SU-DHL-6 (cell line): ENCODE measurements around the gene ERGIC2.

Experiments used
- H2AFZ ChIP-seq: fragments of 200-600 bp; sonication (generic); 2 replicates; pipeline ENCODE4 v1.6.1; 2014; ENCODE audit warnings: low read depth, mild to moderate bottlenecking, moderate library complexity, mixed read lengths, antibody characterized with exemption, low read length; ENCODE audit not compliant: severe bottlenecking
- H3F3A ChIP-seq: fragments of 200-600 bp; shearing (Covaris generic); 2 replicates; pipeline ENCODE4 v1.6.0; 2016; ENCODE audit warnings: antibody characterized with exemption, mild to moderate bottlenecking; ENCODE audit not compliant: insufficient read depth
- H3K27ac ChIP-seq: fragments of 200-600 bp; sonication (generic); 2 replicates; pipeline ENCODE4 v1.5.1; 2016; ENCODE audit warnings: low read depth, mild to moderate bottlenecking, low read length, moderate library complexity, mixed read lengths
- H3K27me3 ChIP-seq: fragments of 200-600 bp; sonication (generic), shearing (Covaris generic); 2 replicates; pipeline ENCODE4 v1.6.0; 2014; ENCODE audit warnings: mild to moderate bottlenecking, low read length
- H3K36me3 ChIP-seq: fragments of 200-600 bp; sonication (generic); 2 replicates; pipeline ENCODE4 v1.6.1; 2014; ENCODE audit warnings: mild to moderate bottlenecking, low read length, mixed read lengths
- H3K4me2 ChIP-seq: fragments of 300-600, 200-600 bp; shearing (Covaris generic), sonication (generic); 2 replicates; pipeline ENCODE4 v1.6.0; 2014; ENCODE audit warnings: low read length, low read depth, mild to moderate bottlenecking; ENCODE audit not compliant: poor library complexity, severe bottlenecking
- H3K4me3 ChIP-seq: fragments of 200-600 bp; sonication (generic); 2 replicates; pipeline ENCODE4 v1.5.1; 2014; ENCODE audit warnings: antibody characterized with exemption, low read length, mild to moderate bottlenecking, mixed read lengths; ENCODE audit not compliant: insufficient read depth, poor library complexity, severe bottlenecking
- H3K79me2 ChIP-seq: fragments of 200-600 bp; sonication (generic); 2 replicates; pipeline ENCODE4 v1.6.1; 2014; ENCODE audit warnings: mild to moderate bottlenecking, low read length, moderate library complexity; ENCODE audit not compliant: insufficient read depth
- H3K9ac ChIP-seq: fragments of 200-600 bp; sonication (generic); 2 replicates; pipeline ENCODE4 v1.7.0; 2014; ENCODE audit warnings: mild to moderate bottlenecking, low read length
- H3K9me2 ChIP-seq: fragments of 200-600 bp; sonication (generic); replicated peaks from 2 replicates; pipeline ENCODE4 v1.6.1; 2014; ENCODE audit warnings: low read length; ENCODE audit not compliant: insufficient read depth
- H3K9me3 ChIP-seq: fragments of 200-600 bp; sonication (generic); 2 replicates; pipeline ENCODE4 v1.6.1; 2014; ENCODE audit warnings: low read length, mixed read lengths; ENCODE audit not compliant: insufficient read depth
- H4K20me1 ChIP-seq: fragments of 200-600 bp; sonication (generic); 2 replicates; pipeline ENCODE4 v1.6.1; 2014; ENCODE audit warnings: low read depth, mild to moderate bottlenecking, antibody characterized with exemption, low read length, moderate library complexity, mixed read lengths
- EZH2phosphoT487 ChIP-seq: fragments of 200-600 bp; sonication (generic), shearing (Covaris generic); conservative IDR thresholded peaks from 2 replicates; pipeline ENCODE4 v1.6.1; 2018; ENCODE audit warnings: mild to moderate bottlenecking, antibody characterized with exemption, low read length, moderate library complexity, mixed read lengths
- TF ChIP-seq, protein P1 (sequence below): fragments of 200-600 bp; sonication (generic); IDR thresholded peaks from one replicate; pipeline ENCODE4 v1.5.1; 2017; ENCODE audit warnings: antibody characterized with exemption, mild to moderate bottlenecking, low read length, moderate library complexity; ENCODE audit not compliant: insufficient read depth, poor library complexity, severe bottlenecking

The ERGIC2 gene

DNA sequence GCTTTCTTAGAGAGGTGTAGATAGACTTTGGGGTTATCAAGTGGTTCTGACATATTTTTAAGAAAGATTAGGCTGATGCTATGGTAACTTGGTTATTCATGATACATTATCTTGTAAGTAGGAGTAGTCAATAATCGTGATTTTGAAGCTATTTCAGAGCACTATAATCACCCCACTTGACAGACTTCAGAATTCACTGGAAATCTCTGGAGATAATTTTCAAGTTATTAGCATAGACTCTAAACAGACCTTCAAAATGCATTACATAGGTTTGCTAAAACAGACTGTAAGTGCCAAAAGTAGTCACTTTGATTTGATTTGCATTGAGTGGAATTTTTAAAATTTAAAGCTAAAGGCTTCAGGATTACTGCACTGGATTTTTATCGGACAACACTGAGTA is 74.3 kb downstream of the ERGIC2 start:
- no peak overlapping the region for H3K9ac ChIP-seq
- H2AFZ ChIP-seq = no peak overlapping the region
- no peaks in the 10 kb centered on the region for H3F3A ChIP-seq
- no peaks in the 10 kb centered on the region for H3K9me3 ChIP-seq
- no peaks in the 10 kb centered on the region for H3K36me3 ChIP-seq
- H3K27me3 ChIP-seq = no peaks in the 10 kb centered on the region
- no peak overlapping the region for H3K4me2 ChIP-seq
- TF ChIP-seq, protein P1, sequence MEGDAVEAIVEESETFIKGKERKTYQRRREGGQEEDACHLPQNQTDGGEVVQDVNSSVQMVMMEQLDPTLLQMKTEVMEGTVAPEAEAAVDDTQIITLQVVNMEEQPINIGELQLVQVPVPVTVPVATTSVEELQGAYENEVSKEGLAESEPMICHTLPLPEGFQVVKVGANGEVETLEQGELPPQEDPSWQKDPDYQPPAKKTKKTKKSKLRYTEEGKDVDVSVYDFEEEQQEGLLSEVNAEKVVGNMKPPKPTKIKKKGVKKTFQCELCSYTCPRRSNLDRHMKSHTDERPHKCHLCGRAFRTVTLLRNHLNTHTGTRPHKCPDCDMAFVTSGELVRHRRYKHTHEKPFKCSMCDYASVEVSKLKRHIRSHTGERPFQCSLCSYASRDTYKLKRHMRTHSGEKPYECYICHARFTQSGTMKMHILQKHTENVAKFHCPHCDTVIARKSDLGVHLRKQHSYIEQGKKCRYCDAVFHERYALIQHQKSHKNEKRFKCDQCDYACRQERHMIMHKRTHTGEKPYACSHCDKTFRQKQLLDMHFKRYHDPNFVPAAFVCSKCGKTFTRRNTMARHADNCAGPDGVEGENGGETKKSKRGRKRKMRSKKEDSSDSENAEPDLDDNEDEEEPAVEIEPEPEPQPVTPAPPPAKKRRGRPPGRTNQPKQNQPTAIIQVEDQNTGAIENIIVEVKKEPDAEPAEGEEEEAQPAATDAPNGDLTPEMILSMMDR = no peak
- TF ChIP-seq EZH2phosphoT487 = no peak
- H3K27ac ChIP-seq = no peak overlapping the region
- H3K9me2 ChIP-seq = no peaks in the 10 kb centered on the region
- H4K20me1 ChIP-seq = no peaks in the 10 kb centered on the region
- H3K79me2 ChIP-seq = no peaks in the 10 kb centered on the region
- no peak overlapping the region for H3K4me3 ChIP-seq

DNA sequence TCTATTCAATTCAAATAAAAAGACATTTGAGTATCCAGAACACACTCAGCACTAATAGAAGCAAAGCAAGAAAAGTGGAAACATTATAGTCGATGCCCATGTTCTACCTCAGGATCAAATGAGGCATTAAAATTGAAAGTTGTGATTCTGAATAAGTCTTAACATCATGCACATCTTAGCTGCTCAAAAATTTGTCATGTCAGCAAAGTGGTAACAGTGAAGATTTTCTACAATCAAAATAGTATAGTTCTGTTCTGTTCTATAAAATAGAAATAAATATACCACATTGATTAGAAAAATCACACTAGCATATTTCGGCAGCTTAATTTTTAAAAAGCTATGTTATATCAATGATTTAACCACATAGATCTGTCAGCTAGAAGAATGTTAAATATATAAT is 74.7 kb downstream of the ERGIC2 start:
- no peaks in the 10 kb centered on the region for H3K9me2 ChIP-seq
- no peak overlapping the region for H3K9ac ChIP-seq
- no peak overlapping the region for H3K4me2 ChIP-seq
- no peaks in the 10 kb centered on the region for H3K9me3 ChIP-seq
- H3K27me3 ChIP-seq = no peaks in the 10 kb centered on the region
- no peak for TF ChIP-seq EZH2phosphoT487
- TF ChIP-seq, protein P1 = no peak
- no peak overlapping the region for H3K27ac ChIP-seq
- H3K36me3 ChIP-seq = no peaks in the 10 kb centered on the region
- no peaks in the 10 kb centered on the region for H4K20me1 ChIP-seq
- no peak overlapping the region for H2AFZ ChIP-seq
- no peak overlapping the region for H3K4me3 ChIP-seq
- no peaks in the 10 kb centered on the region for H3K79me2 ChIP-seq
- H3F3A ChIP-seq = no peaks in the 10 kb centered on the region

DNA sequence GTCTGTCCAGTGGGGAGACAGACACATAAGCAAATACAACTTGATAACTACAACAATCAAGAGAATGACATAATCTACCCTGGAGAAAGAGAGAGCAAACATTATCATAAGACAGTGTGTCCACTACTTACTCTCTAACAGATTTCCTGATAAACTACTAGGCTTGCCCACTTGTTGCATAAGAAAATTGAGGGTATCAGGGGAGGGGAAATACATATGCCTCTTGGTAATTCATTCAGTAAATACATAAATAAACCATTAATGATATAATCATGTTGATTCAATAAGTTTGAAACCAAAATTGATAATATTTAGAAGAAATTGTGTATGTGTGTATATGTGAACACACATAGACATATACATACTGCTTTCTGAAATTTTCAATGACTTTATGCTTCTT is 76.6 kb downstream of the ERGIC2 start:
- Histone ChIP-seq H3K9me3 (no peaks in the 10 kb centered on the region), H3K27ac (no peak overlapping the region), H3K27me3 (no peaks in the 10 kb centered on the region), H3K4me3 (no peak overlapping the region), H3K4me2 (no peak overlapping the region), H3K36me3 (no peaks in the 10 kb centered on the region), H3K9ac (no peak overlapping the region), H3K79me2 (no peaks in the 10 kb centered on the region), H3F3A (no peaks in the 10 kb centered on the region), H4K20me1 (no peaks in the 10 kb centered on the region), H2AFZ (no peak overlapping the region), H3K9me2 (no peaks in the 10 kb centered on the region)
- TF ChIP-seq EZH2phosphoT487 = no peak
- TF ChIP-seq, protein P1 = no peak
